Liver (tissue), 3 donors: ENCODE measurements around the gene DNM1L.

ENCODE experiments used
- EGR1 ChIP-seq, 2 donors: IDR thresholded peaks; 2 replicates each; pipeline ENCODE4 v1.6.1; 2016 to 2018; ENCODE audit warnings: antibody characterized with exemption in 2 of 2, low read depth in 2 of 2
- FOXA2 ChIP-seq: IDR thresholded peaks from 2 replicates; pipeline ENCODE4 v1.6.1; 2016; ENCODE audit warnings: antibody characterized with exemption
- GABPA ChIP-seq, 2 donors: IDR thresholded peaks in 1 of 2; conservative IDR thresholded peaks in 1 of 2; 2 replicates each; pipeline ENCODE4 v1.6.1; 2016; ENCODE audit warnings: antibody characterized with exemption in 2 of 2, mild to moderate bottlenecking in 1 of 2, moderate library complexity in 1 of 2
- JUND ChIP-seq, 2 donors: IDR thresholded peaks; 2 replicates each; pipeline ENCODE4 v1.6.1; 2016; ENCODE audit warnings: antibody characterized with exemption in 2 of 2
- RAD21 ChIP-seq, 2 donors: IDR thresholded peaks; 2 replicates each; pipeline ENCODE4 v1.6.1; 2016; ENCODE audit warnings: antibody characterized with exemption in 2 of 2, mild to moderate bottlenecking in 2 of 2
- SP1 ChIP-seq: IDR thresholded peaks from 2 replicates; pipeline ENCODE4 v1.6.1; 2018; ENCODE audit warnings: antibody characterized with exemption, mild to moderate bottlenecking
- TAF1 ChIP-seq: conservative IDR thresholded peaks from 2 replicates; pipeline ENCODE4 v1.6.1; 2016; ENCODE audit warnings: antibody characterized with exemption, mild to moderate bottlenecking
- TF ChIP-seq, protein P1 (sequence below): fragments of 150-350 bp; IDR thresholded peaks from 2 replicates; pipeline ENCODE4 v1.5.1; 2017; ENCODE audit warnings: improper control_type of control experiment, low read depth, low read length; ENCODE audit not compliant: missing input control
- TF ChIP-seq, protein P2 (sequence below): IDR thresholded peaks from 2 replicates; pipeline ENCODE4 v1.6.1; 2016; ENCODE audit warnings: antibody characterized with exemption
- TF ChIP-seq, protein P3 (sequence below): IDR thresholded peaks from 2 replicates; pipeline ENCODE4 v1.6.1; 2016; ENCODE audit warnings: antibody characterized with exemption, mild to moderate bottlenecking
- TF ChIP-seq, protein P4 (sequence below): IDR thresholded peaks from 2 replicates; pipeline ENCODE4 v1.6.1; 2016; ENCODE audit warnings: antibody characterized with exemption
- TF ChIP-seq, protein P5 (sequence below): IDR thresholded peaks from 2 replicates; pipeline ENCODE4 v1.6.1; 2016; ENCODE audit warnings: antibody characterized with exemption
- donor health status: healthy.
- donor health status: healthy.

DNA sequence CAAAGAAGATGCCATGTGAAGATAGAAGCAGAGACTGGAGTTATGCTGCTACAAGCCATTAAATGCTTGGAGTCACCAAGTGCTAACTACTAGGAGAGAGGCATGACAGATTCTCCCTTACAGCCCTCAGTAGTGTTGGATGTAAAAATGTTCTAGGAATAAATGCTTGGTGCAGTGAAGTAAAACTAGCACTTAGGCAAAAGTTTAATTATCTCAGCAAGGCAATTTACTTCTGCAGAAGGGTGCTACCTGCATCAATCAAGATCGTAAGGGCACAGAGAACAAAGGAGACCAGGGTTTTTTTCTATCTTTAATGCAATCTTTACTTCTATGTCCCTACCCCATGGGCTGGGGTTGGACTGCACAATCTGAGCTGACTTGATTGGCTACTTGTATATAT is 9.5 kb upstream of the DNM1L start:
- TF ChIP-seq, protein P1, sequence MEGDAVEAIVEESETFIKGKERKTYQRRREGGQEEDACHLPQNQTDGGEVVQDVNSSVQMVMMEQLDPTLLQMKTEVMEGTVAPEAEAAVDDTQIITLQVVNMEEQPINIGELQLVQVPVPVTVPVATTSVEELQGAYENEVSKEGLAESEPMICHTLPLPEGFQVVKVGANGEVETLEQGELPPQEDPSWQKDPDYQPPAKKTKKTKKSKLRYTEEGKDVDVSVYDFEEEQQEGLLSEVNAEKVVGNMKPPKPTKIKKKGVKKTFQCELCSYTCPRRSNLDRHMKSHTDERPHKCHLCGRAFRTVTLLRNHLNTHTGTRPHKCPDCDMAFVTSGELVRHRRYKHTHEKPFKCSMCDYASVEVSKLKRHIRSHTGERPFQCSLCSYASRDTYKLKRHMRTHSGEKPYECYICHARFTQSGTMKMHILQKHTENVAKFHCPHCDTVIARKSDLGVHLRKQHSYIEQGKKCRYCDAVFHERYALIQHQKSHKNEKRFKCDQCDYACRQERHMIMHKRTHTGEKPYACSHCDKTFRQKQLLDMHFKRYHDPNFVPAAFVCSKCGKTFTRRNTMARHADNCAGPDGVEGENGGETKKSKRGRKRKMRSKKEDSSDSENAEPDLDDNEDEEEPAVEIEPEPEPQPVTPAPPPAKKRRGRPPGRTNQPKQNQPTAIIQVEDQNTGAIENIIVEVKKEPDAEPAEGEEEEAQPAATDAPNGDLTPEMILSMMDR, result no peak
- no peak for TF ChIP-seq GABPA (IDR thresholded peaks at IDR 0.05 in 1 of 2, conservative IDR thresholded peaks at IDR 0.05 in 1 of 2)
- TF ChIP-seq, protein P2, sequence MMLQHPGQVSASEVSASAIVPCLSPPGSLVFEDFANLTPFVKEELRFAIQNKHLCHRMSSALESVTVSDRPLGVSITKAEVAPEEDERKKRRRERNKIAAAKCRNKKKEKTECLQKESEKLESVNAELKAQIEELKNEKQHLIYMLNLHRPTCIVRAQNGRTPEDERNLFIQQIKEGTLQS, result no peak
- no peak for TF ChIP-seq EGR1 (IDR thresholded peaks at IDR 0.05; ENCODE audit: low read depth in 2 of 2)
- TF ChIP-seq, protein P3, sequence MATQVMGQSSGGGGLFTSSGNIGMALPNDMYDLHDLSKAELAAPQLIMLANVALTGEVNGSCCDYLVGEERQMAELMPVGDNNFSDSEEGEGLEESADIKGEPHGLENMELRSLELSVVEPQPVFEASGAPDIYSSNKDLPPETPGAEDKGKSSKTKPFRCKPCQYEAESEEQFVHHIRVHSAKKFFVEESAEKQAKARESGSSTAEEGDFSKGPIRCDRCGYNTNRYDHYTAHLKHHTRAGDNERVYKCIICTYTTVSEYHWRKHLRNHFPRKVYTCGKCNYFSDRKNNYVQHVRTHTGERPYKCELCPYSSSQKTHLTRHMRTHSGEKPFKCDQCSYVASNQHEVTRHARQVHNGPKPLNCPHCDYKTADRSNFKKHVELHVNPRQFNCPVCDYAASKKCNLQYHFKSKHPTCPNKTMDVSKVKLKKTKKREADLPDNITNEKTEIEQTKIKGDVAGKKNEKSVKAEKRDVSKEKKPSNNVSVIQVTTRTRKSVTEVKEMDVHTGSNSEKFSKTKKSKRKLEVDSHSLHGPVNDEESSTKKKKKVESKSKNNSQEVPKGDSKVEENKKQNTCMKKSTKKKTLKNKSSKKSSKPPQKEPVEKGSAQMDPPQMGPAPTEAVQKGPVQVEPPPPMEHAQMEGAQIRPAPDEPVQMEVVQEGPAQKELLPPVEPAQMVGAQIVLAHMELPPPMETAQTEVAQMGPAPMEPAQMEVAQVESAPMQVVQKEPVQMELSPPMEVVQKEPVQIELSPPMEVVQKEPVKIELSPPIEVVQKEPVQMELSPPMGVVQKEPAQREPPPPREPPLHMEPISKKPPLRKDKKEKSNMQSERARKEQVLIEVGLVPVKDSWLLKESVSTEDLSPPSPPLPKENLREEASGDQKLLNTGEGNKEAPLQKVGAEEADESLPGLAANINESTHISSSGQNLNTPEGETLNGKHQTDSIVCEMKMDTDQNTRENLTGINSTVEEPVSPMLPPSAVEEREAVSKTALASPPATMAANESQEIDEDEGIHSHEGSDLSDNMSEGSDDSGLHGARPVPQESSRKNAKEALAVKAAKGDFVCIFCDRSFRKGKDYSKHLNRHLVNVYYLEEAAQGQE, result no peak
- no peak for TF ChIP-seq JUND (IDR thresholded peaks at IDR 0.05)
- TF ChIP-seq, protein P4, sequence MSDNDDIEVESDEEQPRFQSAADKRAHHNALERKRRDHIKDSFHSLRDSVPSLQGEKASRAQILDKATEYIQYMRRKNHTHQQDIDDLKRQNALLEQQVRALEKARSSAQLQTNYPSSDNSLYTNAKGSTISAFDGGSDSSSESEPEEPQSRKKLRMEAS, result no peak
- no peak for TF ChIP-seq TAF1
- no peak for TF ChIP-seq FOXA2
- no peak for TF ChIP-seq SP1
- TF ChIP-seq RAD21 (IDR thresholded peaks at IDR 0.05), result no peak
- TF ChIP-seq, protein P5, sequence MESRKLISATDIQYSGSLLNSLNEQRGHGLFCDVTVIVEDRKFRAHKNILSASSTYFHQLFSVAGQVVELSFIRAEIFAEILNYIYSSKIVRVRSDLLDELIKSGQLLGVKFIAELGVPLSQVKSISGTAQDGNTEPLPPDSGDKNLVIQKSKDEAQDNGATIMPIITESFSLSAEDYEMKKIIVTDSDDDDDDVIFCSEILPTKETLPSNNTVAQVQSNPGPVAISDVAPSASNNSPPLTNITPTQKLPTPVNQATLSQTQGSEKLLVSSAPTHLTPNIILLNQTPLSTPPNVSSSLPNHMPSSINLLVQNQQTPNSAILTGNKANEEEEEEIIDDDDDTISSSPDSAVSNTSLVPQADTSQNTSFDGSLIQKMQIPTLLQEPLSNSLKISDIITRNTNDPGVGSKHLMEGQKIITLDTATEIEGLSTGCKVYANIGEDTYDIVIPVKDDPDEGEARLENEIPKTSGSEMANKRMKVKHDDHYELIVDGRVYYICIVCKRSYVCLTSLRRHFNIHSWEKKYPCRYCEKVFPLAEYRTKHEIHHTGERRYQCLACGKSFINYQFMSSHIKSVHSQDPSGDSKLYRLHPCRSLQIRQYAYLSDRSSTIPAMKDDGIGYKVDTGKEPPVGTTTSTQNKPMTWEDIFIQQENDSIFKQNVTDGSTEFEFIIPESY, result no peak
